IMR-90 (cell line): Measurements from ENCODE around the gene B4GALT1. TPM values are rescaled to one million over a fixed set of nuclear protein-coding genes. Genes with fewer than 3 reads are reported as not detected.

Experiments
- ATAC-seq: fragments of 200-7000 bp; cut with Tn5 transposase; 2 replicates; pipeline ENCODE4 v1.9.1; 2020; ENCODE audit warnings: low read depth, mild to moderate bottlenecking, moderate library complexity
- BruUV-seq: library from RNA; stranded (reverse); fragments of 400-500 nt; replicated peaks from 2 replicates; lab custom pipeline; 2021; lab: Mats Ljungman, UMichigan
- CTCF ChIA-PET: fragments of 300-600 bp; formaldehyde crosslinking; extraction: SDS; loops from one replicate; lab custom pipeline; 2021; ENCODE audit warnings: antibody characterized with exemption; lab: Yijun Ruan, JAX
- POLR2A ChIA-PET: fragments of 300-600 bp; sonication (Branson Sonifier 250); formaldehyde crosslinking; loops from one replicate; lab custom pipeline; 2022; ENCODE audit warnings: antibody characterized with exemption; ENCODE audit not compliant: unreplicated experiment; lab: Charles Lee
- DNase-seq: peaks from one replicate; pipeline ENCODE4 v3.0.0; 2013
- H2AFZ ChIP-seq: replicated peaks from 2 replicates; pipeline ENCODE3; 2013; ENCODE audit warnings: low read length, mild to moderate bottlenecking; ENCODE audit not compliant: poor library complexity
- H2AK5ac ChIP-seq: 2 replicates; pipeline ENCODE4 v1.6.1; 2013; ENCODE audit warnings: low read depth, low read length, inconsistent platforms
- H2AK9ac ChIP-seq: replicated peaks from 2 replicates; pipeline ENCODE3; 2013; ENCODE audit warnings: mild to moderate bottlenecking, low read depth, low read length, moderate library complexity; ENCODE audit not compliant: poor library complexity
- H2BK120ac ChIP-seq: 2 replicates; pipeline ENCODE4 v1.6.1; 2013; ENCODE audit warnings: low read depth, low read length, inconsistent platforms
- H2BK15ac ChIP-seq: 3 replicates; pipeline ENCODE4 v1.6.1; 2013; ENCODE audit warnings: low read depth, low read length, inconsistent platforms
- H2BK20ac ChIP-seq: 2 replicates; pipeline ENCODE4 v1.6.1; 2013; ENCODE audit warnings: low read depth, mild to moderate bottlenecking, inconsistent platforms, low read length, moderate library complexity
- H2BK5ac ChIP-seq: 2 replicates; pipeline ENCODE4 v1.6.1; 2013; ENCODE audit warnings: mild to moderate bottlenecking, low read depth, low read length, inconsistent platforms; ENCODE audit not compliant: poor library complexity, severe bottlenecking
- H3K14ac ChIP-seq: replicated peaks from 2 replicates; pipeline ENCODE4 v1.6.1; 2013; ENCODE audit warnings: low read depth, low read length, inconsistent platforms
- H3K18ac ChIP-seq: 2 replicates; pipeline ENCODE4 v1.6.1; 2013; ENCODE audit warnings: low read depth, low read length, control low read depth
- H3K23ac ChIP-seq: 2 replicates; pipeline ENCODE4 v1.6.1; 2013; ENCODE audit warnings: low read depth, low read length, inconsistent platforms
- H3K27ac ChIP-seq: 2 replicates; pipeline ENCODE4 v1.5.1; 2013; ENCODE audit warnings: mild to moderate bottlenecking, control low read depth, low read length; ENCODE audit not compliant: insufficient read depth
- H3K27me3 ChIP-seq: 2 replicates; pipeline ENCODE4 v1.6.1; 2013; ENCODE audit warnings: low read length; ENCODE audit not compliant: control insufficient read depth, insufficient read depth
- H3K36me3 ChIP-seq: 2 replicates; pipeline ENCODE4 v1.6.1; 2013; ENCODE audit warnings: low read length, mixed read lengths; ENCODE audit not compliant: control insufficient read depth, insufficient read depth
- H3K4ac ChIP-seq: 2 replicates; pipeline ENCODE4 v1.6.1; 2013; ENCODE audit warnings: low read depth, low read length, inconsistent platforms
- H3K4me1 ChIP-seq: 2 replicates; pipeline ENCODE4 v1.6.1; 2013; ENCODE audit warnings: low read length, mixed read lengths; ENCODE audit not compliant: control insufficient read depth, insufficient read depth
- H3K4me2 ChIP-seq: 2 replicates; pipeline ENCODE4 v1.6.1; 2013; ENCODE audit warnings: low read depth, mild to moderate bottlenecking, control low read depth, low read length, moderate library complexity
- H3K4me3 ChIP-seq: 2 replicates; pipeline ENCODE4 v1.5.1; 2013; ENCODE audit warnings: low read depth, mild to moderate bottlenecking, control low read depth, low read length, moderate library complexity; ENCODE audit not compliant: insufficient read depth
- H3K56ac ChIP-seq: 2 replicates; pipeline ENCODE4 v1.6.1; 2013; ENCODE audit warnings: low read length, inconsistent platforms; ENCODE audit not compliant: insufficient read depth; ENCODE audit errors: extremely low read depth
- H3K79me1 ChIP-seq, 2 experiments: 2 replicates each; pipeline ENCODE4 v1.6.1; 2013; ENCODE audit warnings: low read length in 2 of 2, inconsistent platforms in 1 of 2, low read depth in 1 of 2
- H3K9ac ChIP-seq: 2 replicates; pipeline ENCODE4 v1.6.1; 2013; ENCODE audit warnings: low read depth, low read length, control low read depth
- H3K9me1 ChIP-seq: 2 replicates; pipeline ENCODE4 v1.6.1; 2013; ENCODE audit warnings: low read length, inconsistent platforms; ENCODE audit not compliant: insufficient read depth
- H3K9me3 ChIP-seq: 2 replicates; pipeline ENCODE4 v1.6.1; 2013; ENCODE audit warnings: low read length; ENCODE audit not compliant: control insufficient read depth, insufficient read depth
- H4K20me1 ChIP-seq: 2 replicates; pipeline ENCODE4 v1.6.1; 2013; ENCODE audit warnings: low read length, inconsistent platforms; ENCODE audit not compliant: insufficient read depth
- H4K5ac ChIP-seq: 2 replicates; pipeline ENCODE4 v1.6.1; 2013; ENCODE audit warnings: mild to moderate bottlenecking, low read depth, low read length, control low read depth
- H4K8ac ChIP-seq, 2 experiments: 2 replicates each; pipeline ENCODE4 v1.6.1; 2013; ENCODE audit warnings: low read depth in 2 of 2, low read length in 2 of 2, control low read depth in 1 of 2, inconsistent platforms in 1 of 2
- H4K91ac ChIP-seq: 2 replicates; pipeline ENCODE4 v1.6.1; 2013; ENCODE audit warnings: low read depth, low read length, inconsistent platforms; ENCODE audit not compliant: insufficient read depth
- FOS ChIP-seq: fragments of 150-350 bp; IDR thresholded peaks from 2 replicates; pipeline ENCODE4 v1.6.1; 2016; ENCODE audit warnings: low read depth, low read length
- MAZ ChIP-seq: IDR thresholded peaks from 2 replicates; pipeline ENCODE4 v1.6.1; 2012; ENCODE audit warnings: low read depth, mild to moderate bottlenecking, low read length, improper control_type of control experiment, moderate library complexity, borderline replicate concordance
- WGBS, 2 experiments: methylation state at CpG; one replicate each; pipeline versions ENCODE4 v1.1.5 to v1.1.7; 2013; ENCODE audit warnings: missing lambda C conversion rate in 2 of 2; ENCODE audit not compliant: insufficient read length in 1 of 2; ENCODE audit errors: extremely low coverage in 2 of 2; 5-methylcytosine and 5-hydroxymethylcytosine counted together
- dilution Hi-C: fragments of 300-500 bp; cut with HindIII; formaldehyde crosslinking; loops from one replicate; pipeline ENCODE4 v1.14.3; 2018; ENCODE audit warnings: low sequenced_read_pairs; ENCODE audit not compliant: unreplicated experiment
- in situ Hi-C: fragments of 300-500 bp; cut with MboI; formaldehyde crosslinking; loops from 3 replicates; pipeline ENCODE4 v1.14.3; 2019; ENCODE audit warnings: low sequenced_read_pairs, inconsistent platforms, mixed read lengths
- intact Hi-C: fragments of 100-400 bp; cut with micrococcal nuclease; formaldehyde crosslinking; loops from 2 replicates; pipeline ENCODE4 v1.10.0; 2022
- polyA plus RNA-seq, 3 experiments: library from polyadenylated mRNA; depleted of rRNA; stranded (reverse); fragments of >200 nt; gene quantifications; 2 replicates each; pipeline ENCODE4 v1.2.3, GENCODE V29; 2012; ENCODE audit warnings: low replicate concordance in 1 of 3
- total RNA-seq: library from RNA; depleted of rRNA; stranded (reverse); fragments of >200 nt; gene quantifications from 2 replicates; pipeline ENCODE4 v1.2.3, GENCODE V29; 2012

The B4GALT1 gene
- total and polyA plus RNA-seq, 2 of the 4 experiments (the other 2 are of a cell fraction) = 8.8 to 37.8 TPM

- ATAC-seq (no peak), DNase-seq (peak; percentile 46)
- BruUV-seq = no TSS peak
- Histone ChIP-seq H3K4me2 (no peak overlapping the region), H2BK5ac (no peak overlapping the region), H4K20me1 (peaks cover 4% of the 10 kb centered on the region; the same call in 1 of the 2 replicates), H3K27ac (no peak overlapping the region), H3K9ac (no peak overlapping the region), H2BK15ac (no peak overlapping the region), H3K4ac (no peak overlapping the region), H3K9me3 (no peaks in the 10 kb centered on the region), H3K56ac (no peak overlapping the region), H3K14ac (no peak overlapping the region; the same call in 1 of the 2 replicates), H3K23ac (no peak overlapping the region), H2AK5ac (no peak overlapping the region), H2BK20ac (no peak overlapping the region), H3K36me3 (peaks cover 44% of the 10 kb centered on the region), H3K4me1 (peaks cover 15% of the 10 kb centered on the region), H3K4me3 (no peak overlapping the region), H3K9me1 (peaks cover 37% of the 10 kb centered on the region), H4K91ac (no peak overlapping the region), H4K8ac (no peak overlapping the region), H3K79me1 (peaks cover 54 to 76% of the 10 kb centered on the region in 2 experiments), H3K27me3 (no peaks in the 10 kb centered on the region), H2BK120ac (no peak overlapping the region), H3K18ac (no peak overlapping the region), H2AK9ac (no peak overlapping the region), H4K5ac (0 out of 2 replicates have a peak overlapping the region, but pooled peaks have one; percentile 13), H2AFZ (no peak overlapping the region)
- 89% methylated on average over 6 of the region's 14 CpGs; no CpG with 5 or more reads in 1 of the 2 experiments for WGBS, 2 experiments
- dilution Hi-C loops (no loop called here), in situ Hi-C loops (no loop called here), intact Hi-C loops (loop anchor here (5.0 kb wide), 2 partner anchors 37 to 53 kb away; partner anchors contain the start of genes B4GALT1 and SMU1)
- no peak for TF ChIP-seq MAZ
- peak; percentile 40; the same call in 1 of the 2 replicates for TF ChIP-seq FOS
- POLR2A ChIA-PET = no interaction called here
- CTCF ChIA-PET = no interaction called here
These were observed 37.0 kb downstream of the B4GALT1 start for GRCh38 chr9:33129886-33130881.
